NCI-H2107 treated with DMSO at 0.1 percent for 48 hours (cell line): ENCODE results near the gene VOPP1.
"Not testable (repeated sequence)": the region's sequence is repeated elsewhere in the genome, so short reads cannot be mapped to it uniquely, and the experiment has no call there.

Source experiments
- DNase-seq: peaks from one replicate; lab custom pipeline; 2025; ENCODE audit not compliant: unreplicated experiment; lab: John Stamatoyannopoulos, UW

Gene VOPP1

GRCh38 chr7:55572378-55573233, at the start of gene VOPP1:
VOPP1 (minus strand) TSS chr7:55572502; CDS start chr7:55572324, 178 bp downstream.
- no peak for DNase-seq

GRCh38 chr7:55618913-55619312, 46.6 kb upstream of the VOPP1 start:
- DNase-seq: no peak

- DNase-seq: not testable (repeated sequence)
Measured at GRCh38 chr7:55614365-55615064, 42.2 kb upstream of the VOPP1 start.

- not testable (repeated sequence) for DNase-seq
Measured at GRCh38 chr7:55609726-55610125, 37.4 kb upstream of the VOPP1 start.

GRCh38 chr7:55605661-55606060, 33.4 kb upstream of the VOPP1 start:
- DNase-seq: not testable (repeated sequence)

GRCh38 chr7:55597944-55598499, 25.7 kb upstream of the VOPP1 start:
- DNase-seq: not testable (repeated sequence)

GRCh38 chr7:55597214-55597739, 25.0 kb upstream of the VOPP1 start:
- DNase-seq: not testable (repeated sequence)

GRCh38 chr7:55595511-55595910, 23.2 kb upstream of the VOPP1 start:
- no peak for DNase-seq

- DNase-seq: no peak
Measured at GRCh38 chr7:55594870-55595269, 22.6 kb upstream of the VOPP1 start.

GRCh38 chr7:55594414-55594813, 22.1 kb upstream of the VOPP1 start:
- DNase-seq: no peak

- no peak for DNase-seq
Measured at GRCh38 chr7:55593515-55594318, 21.4 kb upstream of the VOPP1 start.

GRCh38 chr7:55593172-55593514, 20.8 kb upstream of the VOPP1 start:
- no peak for DNase-seq

GRCh38 chr7:55592492-55592891, 20.2 kb upstream of the VOPP1 start:
- no peak for DNase-seq

GRCh38 chr7:55591282-55591931, 19.1 kb upstream of the VOPP1 start:
- DNase-seq: no peak

- no peak for DNase-seq
Measured at GRCh38 chr7:55590517-55591281, 18.4 kb upstream of the VOPP1 start.

GRCh38 chr7:55589905-55590304, 17.6 kb upstream of the VOPP1 start:
- DNase-seq: no peak

GRCh38 chr7:55588976-55589604, 16.8 kb upstream of the VOPP1 start:
- DNase-seq: no peak

GRCh38 chr7:55588379-55588699, 16.0 kb upstream of the VOPP1 start:
- DNase-seq: no peak

- no peak for DNase-seq
Measured at GRCh38 chr7:55587687-55588378, 15.5 kb upstream of the VOPP1 start.
